Astrocyte of the hippocampus (primary cell): Measurements from ENCODE around the gene GPAT3.
"Not testable (repeated sequence)": the region's sequence is repeated elsewhere in the genome, so short reads cannot be mapped to it uniquely, and the experiment has no call there.

Experiments used
- DNase-seq: peaks from one replicate; pipeline ENCODE4 v3.0.0; 2011; ENCODE audit warnings: low read depth, low spot score

The GPAT3 gene

DNA sequence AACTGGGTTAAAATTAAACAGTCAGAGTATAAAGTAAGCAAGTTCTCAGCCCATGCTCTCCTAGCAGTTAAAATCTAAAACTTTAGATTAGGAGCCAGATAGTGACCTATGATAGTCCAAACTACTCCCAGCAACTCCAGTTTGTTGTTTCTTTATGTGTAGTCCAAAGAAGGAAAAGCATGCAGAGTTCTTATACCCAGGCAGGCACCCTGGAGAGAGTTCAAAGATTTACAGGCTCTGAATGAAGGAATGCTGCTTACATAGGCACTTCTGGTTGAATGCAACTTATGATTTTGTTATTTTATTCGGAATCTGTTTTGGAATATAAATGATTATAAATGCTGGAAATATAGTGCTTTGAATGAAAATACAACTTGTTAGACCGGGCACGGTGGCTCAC lies 67.2 kb downstream of the GPAT3 start:
- DNase-seq = peak; percentile 24

GRCh38 chr4:83604321-83604720 lies 68.4 kb downstream of the GPAT3 start:
- DNase-seq = no peak

DNA sequence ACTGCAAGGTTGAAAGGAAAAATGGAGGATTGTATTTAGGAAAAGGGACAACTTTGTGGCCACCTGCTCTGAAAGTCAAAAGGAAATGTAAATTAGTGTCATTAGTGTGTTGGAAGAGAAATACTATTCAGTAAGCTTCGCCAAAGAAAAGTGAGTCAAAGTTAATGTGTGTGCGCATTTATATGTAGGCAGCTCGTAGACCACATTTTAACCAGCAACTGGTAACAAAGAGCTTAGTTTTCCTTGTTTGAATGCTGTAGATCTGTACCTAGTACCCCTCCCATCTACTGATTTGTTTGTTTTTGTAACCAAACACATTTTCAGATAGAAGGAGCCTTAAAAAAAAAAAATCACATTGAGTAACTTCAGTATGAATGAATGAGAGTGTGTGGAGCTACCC lies 69.3 kb downstream of the GPAT3 start:
- peak; percentile 62 for DNase-seq

GRCh38 chr4:83605744-83606172 lies 69.8 kb downstream of the GPAT3 start:
- DNase-seq = peak; percentile 46

DNA sequence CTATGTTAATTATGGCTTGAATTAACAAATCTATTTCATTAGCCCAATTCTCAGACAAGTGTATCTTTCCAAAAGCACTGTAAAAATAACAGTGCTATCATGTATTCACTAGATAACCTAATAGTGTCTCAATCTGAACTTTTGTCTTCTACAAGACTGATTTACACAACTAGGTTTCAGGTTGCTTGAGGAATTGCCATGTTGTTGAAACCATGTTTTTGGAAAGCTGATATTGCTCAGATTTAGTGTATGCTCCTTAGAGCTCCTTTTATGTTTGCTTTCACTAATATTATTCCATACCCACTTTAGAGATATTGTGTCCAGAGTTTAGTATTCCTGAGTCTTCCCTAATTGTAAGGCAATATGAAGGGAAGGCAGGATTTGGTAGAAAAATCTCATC lies 70.6 kb downstream of the GPAT3 start:
- DNase-seq = no peak

- DNase-seq = no peak
These were observed 71.0 kb downstream of the GPAT3 start for GRCh38 chr4:83606898-83607297.

DNA sequence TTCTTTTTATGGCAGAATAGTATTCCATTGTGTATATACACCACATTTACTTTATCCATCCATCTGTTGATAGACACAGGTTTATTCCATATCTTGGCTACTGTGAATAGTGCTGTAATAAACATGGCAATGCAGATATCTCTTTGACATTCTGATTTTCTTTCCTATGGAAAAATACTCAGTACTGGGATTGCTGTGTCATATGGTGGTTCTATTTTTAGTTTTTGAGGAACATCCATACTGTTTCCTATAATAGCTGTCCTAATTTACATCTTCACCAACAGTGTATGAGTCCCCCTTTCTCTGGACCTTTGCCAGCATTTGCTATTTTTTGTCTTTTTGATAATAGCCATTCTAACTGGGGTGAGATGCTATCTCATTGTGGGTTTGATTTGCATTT lies 73.5 kb downstream of the GPAT3 start:
- no peak for DNase-seq

DNA sequence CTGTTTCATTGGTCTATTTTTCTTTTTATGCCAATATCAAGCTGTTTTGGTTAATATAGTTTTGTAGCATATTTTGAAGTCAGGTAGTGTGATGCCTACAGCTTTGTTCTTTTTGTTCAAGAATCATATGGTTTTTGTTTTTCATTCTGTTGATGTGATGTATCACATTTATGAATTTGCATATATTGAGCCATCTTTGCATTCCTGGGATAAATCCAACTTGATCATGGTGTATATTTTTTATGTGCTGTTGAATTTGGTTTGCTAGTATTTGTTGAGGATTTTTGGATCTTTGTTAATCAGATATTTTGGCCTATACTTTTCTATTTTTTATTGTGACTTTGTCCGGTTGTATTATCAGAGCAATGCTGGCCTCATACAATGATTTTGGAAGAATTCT lies 74.8 kb downstream of the GPAT3 start:
- no peak for DNase-seq

DNA sequence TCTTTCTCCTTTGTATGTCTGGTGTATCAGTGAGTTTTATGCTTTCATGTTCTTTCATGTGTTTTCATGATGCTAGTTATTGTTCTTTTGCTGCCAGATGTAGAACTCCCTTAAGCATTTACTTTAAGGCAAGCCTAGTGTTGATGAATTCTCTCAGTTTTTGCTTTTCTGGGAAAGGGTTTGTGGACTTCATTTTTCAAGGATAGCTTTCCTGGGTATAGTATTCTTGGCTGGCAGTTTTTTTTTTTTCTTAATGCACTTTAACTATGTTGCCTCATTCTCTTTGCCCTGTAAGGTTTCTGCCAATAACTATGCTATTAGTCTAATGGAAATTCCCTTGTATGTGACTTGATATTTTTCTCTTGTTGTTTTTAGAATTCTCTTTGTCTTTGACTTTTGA lies 77.1 kb downstream of the GPAT3 start:
- no peak for DNase-seq

DNA sequence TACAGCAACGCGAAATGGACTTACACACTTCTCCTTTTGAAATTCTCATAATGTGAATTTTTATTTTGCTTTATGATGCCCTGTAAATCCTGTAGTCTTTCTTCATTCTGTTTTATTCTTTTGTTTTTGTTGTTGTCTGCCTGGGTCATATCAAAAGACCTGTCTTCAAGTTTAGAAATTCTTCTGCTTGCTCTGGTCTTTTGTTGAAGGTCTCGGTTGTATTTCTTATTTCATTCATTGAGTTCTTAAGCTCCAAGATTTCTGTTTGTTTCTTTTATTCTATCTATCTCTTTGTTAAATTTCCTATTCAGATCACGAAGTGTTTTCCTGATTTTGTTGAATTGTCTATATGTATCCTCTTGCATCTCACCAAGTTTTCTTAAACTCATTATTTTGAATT lies 78.1 kb downstream of the GPAT3 start:
- no peak for DNase-seq

GRCh38 chr4:83616252-83616651 lies 80.3 kb downstream of the GPAT3 start:
- no peak for DNase-seq

- DNase-seq = no peak
These were observed 81.6 kb downstream of the GPAT3 start for GRCh38 chr4:83617371-83618035.

DNA sequence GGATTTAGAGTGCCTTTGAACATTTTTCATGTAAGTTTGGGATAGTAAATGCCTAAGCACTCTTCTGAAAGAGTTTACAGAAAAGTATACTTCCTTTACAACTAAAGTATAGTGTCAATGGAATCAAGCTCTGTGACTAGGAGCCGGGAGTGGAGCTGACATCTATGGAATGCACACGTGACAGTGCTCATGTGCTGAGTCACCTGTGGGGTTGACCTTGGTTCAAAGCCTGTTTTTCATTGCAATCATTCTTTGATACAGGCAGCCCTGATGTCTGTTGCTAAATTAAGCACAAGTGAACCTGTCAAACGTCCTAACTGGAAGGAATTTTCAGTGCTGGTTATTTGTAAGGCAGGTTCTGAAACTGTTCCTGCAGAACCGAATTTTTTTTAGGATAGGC lies 82.5 kb downstream of the GPAT3 start:
- peak; percentile 88 for DNase-seq

- DNase-seq = peak; percentile 51
These were observed 83.2 kb downstream of the GPAT3 start for GRCh38 chr4:83618991-83619645.

DNA sequence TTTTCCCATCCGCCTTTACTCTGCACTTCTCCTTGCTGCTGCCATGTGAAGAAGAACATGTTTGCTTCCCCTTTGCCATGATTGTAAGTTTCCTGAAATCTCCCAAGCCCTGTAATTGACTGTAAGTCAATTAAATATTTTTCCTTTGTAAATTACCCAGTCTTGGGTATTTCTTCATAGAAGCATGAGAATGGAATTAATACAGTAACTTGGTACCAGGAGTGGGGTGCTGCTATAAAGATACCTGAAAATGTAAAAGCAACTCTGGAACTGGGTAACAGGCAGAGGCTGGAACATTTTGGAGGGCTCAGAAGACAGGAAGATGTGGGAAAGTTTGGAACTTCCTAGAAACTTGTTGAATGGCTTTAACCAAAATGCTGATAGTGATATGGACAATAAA lies 86.2 kb downstream of the GPAT3 start:
- DNase-seq = not testable (repeated sequence)

GRCh38 chr4:83625821-83626220 lies 89.9 kb downstream of the GPAT3 start:
- no peak for DNase-seq

GRCh38 chr4:83626245-83626836 lies 90.4 kb downstream of the GPAT3 start:
- no peak for DNase-seq

DNA sequence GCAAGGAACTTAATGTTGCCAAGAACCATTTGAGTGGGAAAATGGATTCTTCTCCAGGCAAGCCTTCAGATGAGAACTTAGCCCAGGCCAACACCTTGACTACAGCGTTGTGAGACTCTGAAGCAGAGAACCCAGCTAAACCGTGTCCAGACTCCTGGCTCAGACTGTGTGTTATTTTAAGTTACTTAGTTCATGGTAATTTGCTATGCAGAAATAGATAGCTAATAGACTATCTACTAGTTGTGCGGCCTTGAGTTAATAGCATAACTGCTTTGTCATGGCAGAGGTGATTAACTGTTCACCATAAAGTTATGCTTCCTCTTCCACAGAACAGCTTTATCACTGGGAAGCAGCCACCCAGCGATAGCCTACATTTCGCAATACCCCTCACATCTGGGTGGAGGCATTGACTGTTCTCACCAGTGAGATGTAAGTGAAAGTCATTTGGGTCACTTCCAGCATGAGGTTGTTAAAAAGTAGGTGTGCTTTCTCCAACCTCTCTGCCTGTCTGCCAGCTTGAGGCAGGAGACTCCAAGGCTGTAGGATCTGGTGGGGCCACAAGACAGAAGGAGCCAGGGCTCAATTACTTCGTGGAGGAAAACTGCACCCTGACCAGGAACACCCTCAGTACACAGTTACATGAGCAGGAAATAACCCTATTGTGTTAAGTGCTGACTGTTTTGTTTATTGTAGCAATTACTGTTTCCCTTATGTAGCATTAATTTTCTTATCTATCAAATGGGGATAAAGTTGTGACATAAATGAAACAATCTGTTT lies 94.2 kb downstream of the GPAT3 start:
- no peak for DNase-seq

DNA sequence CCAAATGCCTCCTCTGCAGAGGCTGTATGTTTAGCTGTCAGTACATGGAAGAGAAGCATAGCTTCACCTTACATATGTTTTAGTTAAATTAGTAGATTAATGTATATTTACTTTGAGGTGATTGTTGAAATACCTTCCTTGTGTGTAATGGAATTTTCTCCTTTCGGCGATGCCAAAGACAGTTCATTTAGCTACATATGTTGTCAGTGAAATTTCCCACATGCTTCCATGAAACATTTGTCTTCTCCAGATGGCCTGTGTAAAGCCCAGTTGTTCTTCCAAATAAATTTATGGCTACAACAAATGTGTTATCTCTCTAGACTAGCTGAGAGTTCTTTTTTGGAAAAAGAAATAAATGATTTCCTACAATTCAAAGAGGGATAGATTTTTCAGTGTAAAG lies 95.2 kb downstream of the GPAT3 start:
- DNase-seq = no peak

GRCh38 chr4:83636930-83637329 lies 101.0 kb downstream of the GPAT3 start:
- DNase-seq = no peak

DNA sequence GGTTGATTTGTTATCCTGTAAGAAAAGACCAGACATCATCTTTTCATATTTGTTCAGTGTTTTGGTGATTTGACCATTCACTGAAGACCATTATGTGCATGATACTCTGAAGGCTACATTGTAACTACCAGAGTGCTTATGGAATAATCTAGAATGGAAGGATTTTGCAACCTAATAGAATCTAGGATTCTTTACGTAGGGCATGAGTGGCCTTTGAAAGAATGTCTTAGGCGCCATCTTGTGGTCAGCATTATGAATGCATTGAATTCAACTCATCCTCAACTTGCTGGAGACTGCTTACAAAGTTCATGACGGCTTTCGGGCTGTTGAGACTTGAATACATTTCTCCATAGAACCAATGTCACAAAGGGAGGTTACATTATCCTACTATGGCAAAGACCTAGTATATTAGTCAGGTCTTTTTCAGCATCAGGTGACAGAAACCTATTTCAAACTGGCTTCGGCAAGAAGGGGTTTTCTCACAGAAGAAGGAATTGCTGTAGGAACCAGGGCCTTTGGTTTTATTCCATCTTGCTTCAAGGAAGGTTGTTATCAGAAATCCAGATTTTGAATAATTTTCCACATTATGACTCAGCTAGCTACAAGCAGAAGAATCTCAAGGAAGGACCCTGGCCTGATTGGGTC lies 104.1 kb downstream of the GPAT3 start:
- peak; percentile 87 for DNase-seq

DNA sequence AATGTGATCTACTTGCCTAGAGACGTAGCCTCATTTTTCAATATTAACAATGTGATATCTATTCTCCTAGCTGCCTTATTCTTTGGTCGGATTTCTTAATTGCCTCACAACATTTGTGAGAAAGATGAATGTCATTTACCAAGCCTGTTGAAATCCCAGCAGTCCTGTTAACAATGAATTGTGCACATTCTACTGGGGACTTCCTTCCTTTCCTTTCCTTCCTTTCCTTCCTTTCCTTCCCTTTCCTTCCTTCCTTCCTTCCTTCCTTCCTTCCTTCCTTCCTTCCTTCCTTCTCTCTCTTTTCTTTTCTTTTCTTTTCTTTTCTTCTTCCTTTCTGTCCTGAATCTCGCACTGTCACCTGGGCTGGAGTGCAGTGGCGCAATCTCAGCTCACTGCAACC lies 107.1 kb downstream of the GPAT3 start:
- no peak for DNase-seq
